Measurements from ENCODE around the gene FLT3LG. TPM values are rescaled to one million over a fixed set of nuclear protein-coding genes. Genes with fewer than 3 reads are reported as not detected.

Gene FLT3LG, protein sequence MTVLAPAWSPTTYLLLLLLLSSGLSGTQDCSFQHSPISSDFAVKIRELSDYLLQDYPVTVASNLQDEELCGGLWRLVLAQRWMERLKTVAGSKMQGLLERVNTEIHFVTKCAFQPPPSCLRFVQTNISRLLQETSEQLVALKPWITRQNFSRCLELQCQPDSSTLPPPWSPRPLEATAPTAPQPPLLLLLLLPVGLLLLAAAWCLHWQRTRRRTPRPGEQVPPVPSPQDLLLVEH
- total RNA-seq = 0.34 and 1.00 TPM in 2 replicates

DNA sequence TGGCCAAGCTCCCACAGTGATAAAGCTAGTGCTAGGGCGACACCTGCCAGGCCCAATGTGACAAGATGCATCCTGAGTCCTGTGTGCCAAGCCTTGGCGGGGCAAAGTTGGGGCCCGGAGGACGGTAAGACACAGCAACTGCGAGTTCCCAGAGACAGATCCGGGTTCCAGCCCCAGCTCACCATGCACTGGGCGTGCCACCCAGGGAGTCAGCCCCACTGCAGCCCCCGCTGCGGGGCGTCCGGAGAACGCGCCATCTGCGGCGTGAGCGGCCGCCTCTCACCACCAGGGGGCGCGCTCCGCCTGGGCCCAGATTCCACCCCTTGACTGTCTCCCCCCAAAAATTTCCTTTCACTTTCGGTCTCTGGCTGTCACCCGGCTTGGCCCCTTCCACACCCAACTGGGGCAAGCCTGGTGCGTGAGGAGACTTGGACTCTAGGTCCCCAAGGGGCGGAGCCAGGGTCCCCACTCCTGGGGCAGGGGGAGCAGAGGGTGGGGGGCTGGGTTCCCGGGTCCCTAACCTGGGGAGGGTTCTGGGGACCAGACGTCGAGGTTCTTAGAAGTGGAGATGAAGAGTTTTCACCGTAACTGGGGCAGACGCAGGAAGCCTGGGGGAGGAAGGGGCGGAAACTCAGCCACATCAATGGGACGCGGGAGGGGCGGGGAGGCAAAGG is at the start of gene FLT3LG:
Gene FLT3LG (plus strand): TSS at position 348 of the 674 bp plus-strand sequence. CDS start 425 bp downstream, outside the sequence.

DNA sequence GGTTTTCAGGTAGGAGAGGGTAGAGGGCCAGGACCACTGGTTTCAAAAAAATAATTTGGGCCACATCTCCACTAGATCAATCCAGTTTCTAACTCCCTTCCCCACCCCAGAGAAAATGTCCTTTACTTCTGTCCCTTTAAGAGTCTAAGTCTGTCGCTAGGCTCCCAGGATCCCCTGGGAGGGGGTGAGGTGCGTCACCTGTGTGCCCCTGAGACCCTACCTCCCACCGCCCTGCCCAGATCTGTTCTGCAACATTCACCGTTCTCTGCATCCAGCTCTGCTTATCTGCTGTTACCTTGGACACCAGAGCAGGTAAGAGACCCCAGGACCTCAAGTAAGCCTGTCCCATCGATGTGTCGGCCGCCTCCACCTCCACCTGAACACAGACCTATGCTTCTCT is 48.8 kb upstream of the FLT3LG start, which contains the start of gene GFY:
Gene GFY (plus strand): TSS at position 211 of the 400 bp plus-strand sequence. CDS start 1,043 bp downstream, outside the sequence.

GRCh38 chr19:49441210-49441959 is 32.6 kb upstream of the FLT3LG start, which contains the start of gene SLC17A7:
Gene SLC17A7, minus strand, starts transcription at chr19:49441527. Its CDS starts 148 bp downstream, at chr19:49441379.

GRCh38 chr19:49451430-49452181 is 22.4 kb upstream of the FLT3LG start, which contains the start of gene PIH1D1:
Gene PIH1D1, minus strand, starts transcription at chr19:49451814. Its CDS starts 240 bp downstream, at chr19:49451574.

GRCh38 chr19:49453013-49453756 is 20.8 kb upstream of the FLT3LG start, which contains the start of gene ALDH16A1:
Gene ALDH16A1, plus strand, starts transcription at chr19:49453225. Its CDS starts 107 bp downstream, at chr19:49453332.

DNA sequence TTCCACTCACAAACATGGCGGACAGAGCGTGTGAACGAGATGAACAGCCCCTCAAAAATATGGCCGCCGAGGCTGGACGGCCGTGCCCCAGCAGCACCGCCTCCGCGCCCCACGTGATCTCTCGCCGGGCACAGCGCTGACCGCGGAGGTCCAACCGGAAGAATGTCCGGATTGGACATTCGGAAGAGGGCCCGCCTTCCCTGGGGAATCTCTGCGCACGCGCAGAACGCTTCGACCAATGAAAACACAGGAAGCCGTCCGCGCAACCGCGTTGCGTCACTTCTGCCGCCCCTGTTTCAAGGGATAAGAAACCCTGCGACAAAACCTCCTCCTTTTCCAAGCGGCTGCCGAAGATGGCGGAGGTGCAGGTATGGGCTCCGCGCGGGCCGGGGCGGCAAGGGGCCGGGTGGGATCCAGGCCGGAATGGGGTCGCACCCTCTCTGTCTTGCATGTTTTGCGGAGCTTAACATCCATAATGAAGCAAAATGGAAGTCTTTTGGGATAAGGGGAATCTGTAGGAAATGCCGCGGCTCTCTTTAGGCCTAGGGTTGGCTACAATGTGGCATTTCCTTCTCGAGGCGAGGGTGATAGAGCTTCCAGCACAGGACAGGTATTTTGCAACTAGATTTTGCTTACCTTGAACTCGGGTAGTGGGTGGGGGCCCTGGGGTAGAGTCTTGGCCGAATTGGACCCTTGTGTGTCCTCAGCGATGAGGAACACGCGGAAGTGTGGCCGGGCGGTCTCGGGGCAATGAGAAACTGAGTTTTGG is 13.4 kb downstream of the FLT3LG start, which contains the start of gene RPL13A:
Gene RPL13A (plus strand): TSS at position 332 of the 769 bp plus-strand sequence. CDS start 22 bp downstream, at position 354.

Other genes with a start within 250 kb of the FLT3LG start
- 0.21 TPM in 1 of 2 replicates, not detected in the other for gene SLC6A16, start 149.0 kb upstream of the FLT3LG start, total RNA-seq
- gene CD37, start 138.8 kb upstream of the FLT3LG start, total RNA-seq = not detected in 2 replicates
- 7.2 and 21.9 TPM in 2 replicates for gene TEAD2, start 111.8 kb upstream of the FLT3LG start, total RNA-seq
- gene DKKL1, start 110.3 kb upstream of the FLT3LG start, total RNA-seq = 0.14 and 0.34 TPM in 2 replicates
- not detected in 2 replicates for gene KASH5, start 86.0 kb upstream of the FLT3LG start, total RNA-seq
- not detected in 2 replicates for gene PTH2, start 50.8 kb upstream of the FLT3LG start, total RNA-seq
- gene GFY, start 48.8 kb upstream of the FLT3LG start, total RNA-seq = not detected in 2 replicates
- 0.21 TPM in 1 of 2 replicates, not detected in the other for gene SLC17A7, start 32.7 kb upstream of the FLT3LG start, total RNA-seq
- 69.4 and 70.3 TPM in 2 replicates for gene PIH1D1, start 22.4 kb upstream of the FLT3LG start, total RNA-seq
- 17.7 and 27.3 TPM in 2 replicates for gene ALDH16A1, start 21.0 kb upstream of the FLT3LG start, total RNA-seq
- gene RPL13A, start 13.4 kb downstream of the FLT3LG start, total RNA-seq = 2,080 and 4,704 TPM in 2 replicates
- 1,866 and 3,662 TPM in 2 replicates for gene RPS11, start 22.2 kb downstream of the FLT3LG start, total RNA-seq
- 10.8 and 13.0 TPM in 2 replicates for gene FCGRT, start 38.4 kb downstream of the FLT3LG start, total RNA-seq
- 0.34 and 0.43 TPM in 2 replicates for gene RCN3, start 53.8 kb downstream of the FLT3LG start, total RNA-seq
- gene NOSIP, start 106.3 kb downstream of the FLT3LG start, total RNA-seq = 28.1 and 57.8 TPM in 2 replicates
- 5.4 and 7.9 TPM in 2 replicates for gene PRRG2, start 107.1 kb downstream of the FLT3LG start, total RNA-seq
- gene PRR12, start 117.0 kb downstream of the FLT3LG start, total RNA-seq = 1.4 and 7.8 TPM in 2 replicates
- 32.1 and 44.4 TPM in 2 replicates for gene RRAS, start 165.9 kb downstream of the FLT3LG start, total RNA-seq
- 11.6 and 31.3 TPM in 2 replicates for gene SCAF1, start 168.0 kb downstream of the FLT3LG start, total RNA-seq
- 104 and 109 TPM in 2 replicates for gene IRF3, start 191.6 kb downstream of the FLT3LG start, total RNA-seq
- 2.7 and 4.4 TPM in 2 replicates for gene BCL2L12, start 191.7 kb downstream of the FLT3LG start, total RNA-seq
- 266 and 394 TPM in 2 replicates for gene PRMT1, start 203.1 kb downstream of the FLT3LG start, total RNA-seq
- gene ADM5, start 215.4 kb downstream of the FLT3LG start, total RNA-seq = under 0.01 and 0.78 TPM in 2 replicates
- gene CPT1C, start 216.9 kb downstream of the FLT3LG start, total RNA-seq = 0.21 and 0.34 TPM in 2 replicates